ENCODE measurements around the gene POLE4. TPM values are rescaled to one million over a fixed set of nuclear protein-coding genes. Genes with fewer than 3 reads are reported as not detected.

Gene POLE4
- total RNA-seq, 1 donor from 2014 or later, result 10.2 TPM

DNA sequence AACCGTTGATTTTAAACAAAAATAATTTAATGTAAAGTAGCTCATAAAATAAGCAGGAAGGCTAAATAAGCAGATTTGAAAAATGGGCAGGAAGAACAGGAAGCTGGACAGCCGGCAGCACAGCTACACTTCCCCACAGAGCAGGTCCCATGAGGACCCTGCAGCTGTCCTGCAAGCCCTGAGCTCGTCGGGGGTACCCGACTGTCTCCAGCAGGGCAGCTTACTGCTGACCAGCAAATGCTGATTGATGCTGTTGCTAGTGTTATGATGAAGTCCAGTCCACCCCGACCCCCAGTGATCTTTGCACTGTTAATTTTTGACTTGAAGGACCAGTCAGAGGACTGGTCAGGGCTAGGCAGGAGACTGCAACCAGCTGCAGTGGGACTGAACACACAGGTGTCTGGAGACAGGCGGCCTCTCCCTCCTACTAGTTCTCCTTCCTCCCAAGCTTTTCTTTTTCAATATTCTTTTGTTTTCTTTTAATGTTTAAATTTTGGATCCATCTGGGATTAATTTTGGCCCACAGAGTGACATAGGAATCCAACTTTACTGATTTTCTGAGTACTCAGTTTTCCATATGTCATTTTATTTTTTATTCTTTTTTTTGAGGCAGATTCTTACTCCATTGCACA, 27.7 kb downstream of the POLE4 start:
- DNase-seq (ENCODE audit: extremely low read depth, low read depth, low spot score), result no peak

GRCh38 chr2:74991977-74992376, 33.5 kb downstream of the POLE4 start:
- DNase-seq (ENCODE audit: extremely low read depth, low read depth, low spot score), result no peak

DNA sequence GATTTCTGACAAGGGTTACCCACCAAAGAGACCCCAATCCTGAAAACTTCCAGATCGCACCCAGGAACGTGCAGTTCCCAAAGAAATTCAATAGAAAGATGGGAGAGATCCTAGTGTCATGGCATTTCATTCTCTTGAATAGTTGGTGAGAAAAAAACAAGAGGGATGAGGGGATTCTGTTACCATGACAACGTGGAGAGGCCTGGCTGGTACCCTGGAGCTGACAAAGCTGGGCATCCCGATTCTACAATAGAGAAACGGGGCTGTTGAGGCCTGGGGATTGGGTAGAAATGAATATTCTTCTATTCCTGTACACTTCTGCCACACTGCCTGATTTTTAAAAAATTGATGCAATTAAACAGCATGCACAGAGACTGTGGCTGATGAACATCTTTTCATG, 41.0 kb downstream of the POLE4 start:
- DNase-seq (ENCODE audit: extremely low read depth, low read depth, low spot score), result no peak

DNA sequence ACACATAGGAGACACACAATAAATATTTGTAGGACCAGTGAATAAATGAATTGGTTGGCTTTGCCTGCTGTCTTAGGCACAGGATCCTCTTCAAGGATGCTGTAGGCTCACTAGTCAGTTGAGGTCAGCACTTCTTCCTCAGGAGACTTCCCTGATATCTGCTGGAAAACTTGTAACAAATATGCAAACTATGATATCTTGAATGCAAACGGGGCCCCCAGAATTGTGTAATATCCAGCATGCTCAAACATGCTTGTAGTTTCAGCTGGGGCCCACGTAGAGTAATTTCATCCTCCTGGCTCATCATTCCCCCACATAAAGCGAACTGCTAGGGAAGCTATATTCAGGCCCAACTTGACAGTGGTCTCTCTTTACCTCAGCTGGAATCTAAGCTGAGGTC, 43.6 kb downstream of the POLE4 start:
- no peak for DNase-seq (ENCODE audit: extremely low read depth, low read depth, low spot score)

- DNase-seq (ENCODE audit: extremely low read depth, low read depth, low spot score), result no peak
Measured at GRCh38 chr2:75003276-75003675, 44.8 kb downstream of the POLE4 start.

DNA sequence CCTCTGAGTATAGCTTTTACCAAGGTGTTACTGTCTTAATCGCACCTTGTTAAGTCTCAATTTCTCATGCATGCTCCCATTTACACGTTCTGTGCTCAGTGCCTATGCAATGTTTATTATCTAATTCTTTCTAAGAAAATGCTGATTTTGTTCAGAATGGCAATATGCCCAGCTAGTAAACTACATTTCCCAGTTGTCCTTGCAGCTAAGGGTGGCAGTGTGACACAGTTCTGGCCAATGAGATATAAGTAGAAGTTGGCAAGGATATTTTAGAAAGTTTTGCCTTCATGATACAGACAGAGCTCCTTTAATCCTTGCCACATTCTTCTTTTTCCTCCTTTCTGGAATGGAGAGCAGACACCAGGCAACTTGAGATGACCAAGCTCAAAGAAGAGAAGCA, 45.3 kb downstream of the POLE4 start:
- no peak for DNase-seq (ENCODE audit: extremely low read depth, low read depth, low spot score)

- no peak for DNase-seq (ENCODE audit: extremely low read depth, low read depth, low spot score)
Measured at GRCh38 chr2:75006041-75006440, 47.6 kb downstream of the POLE4 start.

- DNase-seq (ENCODE audit: extremely low read depth, low read depth, low spot score), result no peak
Measured at GRCh38 chr2:75007061-75007460, 48.6 kb downstream of the POLE4 start.

DNA sequence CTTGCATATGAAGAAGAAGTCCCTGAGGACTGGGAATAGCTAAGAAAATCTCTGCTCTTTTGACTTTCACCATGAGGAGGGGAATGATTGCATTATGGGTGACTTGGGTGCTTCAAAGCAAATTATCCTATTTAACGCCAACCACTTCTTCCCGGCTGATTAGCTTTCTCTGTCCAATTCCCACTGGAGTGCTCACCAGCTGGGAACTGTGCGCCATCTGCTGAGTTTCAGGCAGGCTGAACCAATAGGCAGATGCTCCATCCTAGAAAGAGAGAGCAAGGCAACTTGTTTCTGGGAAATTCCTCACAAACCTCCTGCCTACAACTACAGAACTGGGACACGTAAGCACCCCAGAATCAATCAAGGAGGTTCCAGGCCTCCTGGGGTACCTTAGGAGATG, 49.4 kb downstream of the POLE4 start:
- no peak for DNase-seq (ENCODE audit: extremely low read depth, low read depth, low spot score)

DNA sequence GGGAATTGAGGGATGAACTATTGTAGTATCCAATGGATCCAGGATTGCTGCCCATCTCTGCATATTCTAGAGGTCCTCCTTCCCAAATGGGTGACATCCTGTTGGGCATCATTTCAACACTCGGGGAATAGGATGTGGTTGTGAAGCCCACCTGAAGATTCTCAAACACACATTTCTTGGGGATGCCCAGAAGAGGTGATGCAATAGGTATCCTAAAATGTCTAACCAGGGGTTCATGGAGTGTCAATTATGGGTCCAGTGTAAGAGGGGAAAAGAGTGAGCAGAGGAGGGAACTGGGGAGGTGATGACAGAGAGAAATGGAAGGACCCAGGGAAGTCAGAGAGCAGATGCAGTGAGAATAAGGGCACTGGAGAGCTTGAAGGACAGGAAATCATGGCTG, 52.1 kb downstream of the POLE4 start:
- no peak for DNase-seq (ENCODE audit: extremely low read depth, low read depth, low spot score)

DNA sequence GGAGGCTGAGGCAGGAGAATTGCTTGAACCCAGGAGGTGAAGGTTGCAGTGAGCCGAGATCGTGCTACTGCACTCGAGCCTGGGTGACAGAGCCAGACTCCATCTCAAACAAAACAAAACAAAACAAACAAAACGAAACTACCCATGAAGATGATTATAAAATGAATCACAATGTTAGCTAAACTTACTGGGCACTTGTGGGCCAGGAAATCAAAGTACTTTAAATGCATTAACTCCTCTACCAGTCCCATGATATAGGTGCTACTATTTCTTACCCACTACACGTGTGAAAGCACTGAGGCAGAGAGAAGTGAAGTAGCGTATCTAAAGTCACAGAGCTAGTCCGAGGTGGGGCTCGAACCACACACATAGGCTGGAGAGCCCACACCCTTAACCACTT, 53.6 kb downstream of the POLE4 start:
- no peak for DNase-seq (ENCODE audit: extremely low read depth, low read depth, low spot score)

- DNase-seq (ENCODE audit: extremely low read depth, low read depth, low spot score), result no peak
Measured at GRCh38 chr2:75018162-75018561, 59.7 kb downstream of the POLE4 start.

Other genes starting within 250 kb of the POLE4 start
- 9.4 and 12.0 TPM in 2 replicates for gene HK2, start 124.5 kb upstream of the POLE4 start, total RNA-seq
- gene TACR1, start 240.9 kb downstream of the POLE4 start, total RNA-seq, result not detected in 2 replicates

Measured in glomerular endothelial cell (primary cell).